HEK293 (cell line): ENCODE measurements around the gene GLDC.

Experiments used
- RBAK ChIP-seq: fragments of 450-650 bp; formaldehyde crosslinking; IDR thresholded peaks from 2 replicates; pipeline ENCODE4 v1.5.1; 2016; ENCODE audit warnings: missing biosample characterization, missing genetic modification characterization
- ZBTB20 ChIP-seq: fragments of 450-650 bp; formaldehyde crosslinking; IDR thresholded peaks from 2 replicates; pipeline ENCODE4 v1.5.1; 2016; ENCODE audit warnings: missing biosample characterization, missing genetic modification characterization
- ZNF501 ChIP-seq: fragments of 450-650 bp; formaldehyde crosslinking; IDR thresholded peaks from 2 replicates; pipeline ENCODE4 v1.5.1; 2016; ENCODE audit warnings: missing biosample characterization, missing genetic modification characterization
- ZNF530 ChIP-seq: fragments of 450-650 bp; formaldehyde crosslinking; IDR thresholded peaks from 2 replicates; pipeline ENCODE4 v1.5.1; 2016; ENCODE audit warnings: low read depth, missing biosample characterization, missing genetic modification characterization
- ZNF585B ChIP-seq: fragments of 450-650 bp; formaldehyde crosslinking; IDR thresholded peaks from 2 replicates; pipeline ENCODE4 v1.5.1; 2016; ENCODE audit warnings: missing biosample characterization, missing genetic modification characterization
- ZNF830 ChIP-seq: fragments of 450-650 bp; IDR thresholded peaks from 2 replicates; pipeline ENCODE4 v1.5.0; 2018; ENCODE audit warnings: missing biosample characterization, missing genetic modification characterization, low read depth, mild to moderate bottlenecking, moderate library complexity
- TF ChIP-seq, protein P1 (sequence below): fragments of 450-650 bp; formaldehyde crosslinking; IDR thresholded peaks from 2 replicates; pipeline ENCODE4 v1.5.1; 2016; ENCODE audit warnings: missing biosample characterization, missing genetic modification characterization

DNA sequence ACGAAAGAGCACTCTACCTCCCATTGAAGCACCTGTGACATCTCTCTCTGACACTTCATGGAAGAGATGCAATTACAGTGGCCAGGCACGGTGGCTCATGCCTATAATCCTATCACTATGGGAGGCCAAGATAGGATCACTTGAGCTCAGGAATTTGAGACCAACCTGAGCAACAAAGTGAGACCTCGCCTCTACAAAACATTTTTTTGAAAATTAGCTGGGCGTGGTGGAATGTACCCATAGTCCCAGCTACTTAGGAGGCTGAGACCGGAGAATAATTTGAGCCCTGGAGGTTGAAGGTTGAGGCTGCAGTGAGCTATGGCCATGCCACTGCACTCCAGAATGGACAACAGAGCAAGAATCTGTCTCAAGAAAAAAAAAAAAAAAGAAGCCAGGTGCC lies 45.5 kb downstream of the GLDC start:
- TF ChIP-seq, protein P1, sequence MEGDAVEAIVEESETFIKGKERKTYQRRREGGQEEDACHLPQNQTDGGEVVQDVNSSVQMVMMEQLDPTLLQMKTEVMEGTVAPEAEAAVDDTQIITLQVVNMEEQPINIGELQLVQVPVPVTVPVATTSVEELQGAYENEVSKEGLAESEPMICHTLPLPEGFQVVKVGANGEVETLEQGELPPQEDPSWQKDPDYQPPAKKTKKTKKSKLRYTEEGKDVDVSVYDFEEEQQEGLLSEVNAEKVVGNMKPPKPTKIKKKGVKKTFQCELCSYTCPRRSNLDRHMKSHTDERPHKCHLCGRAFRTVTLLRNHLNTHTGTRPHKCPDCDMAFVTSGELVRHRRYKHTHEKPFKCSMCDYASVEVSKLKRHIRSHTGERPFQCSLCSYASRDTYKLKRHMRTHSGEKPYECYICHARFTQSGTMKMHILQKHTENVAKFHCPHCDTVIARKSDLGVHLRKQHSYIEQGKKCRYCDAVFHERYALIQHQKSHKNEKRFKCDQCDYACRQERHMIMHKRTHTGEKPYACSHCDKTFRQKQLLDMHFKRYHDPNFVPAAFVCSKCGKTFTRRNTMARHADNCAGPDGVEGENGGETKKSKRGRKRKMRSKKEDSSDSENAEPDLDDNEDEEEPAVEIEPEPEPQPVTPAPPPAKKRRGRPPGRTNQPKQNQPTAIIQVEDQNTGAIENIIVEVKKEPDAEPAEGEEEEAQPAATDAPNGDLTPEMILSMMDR (tag by site-specific recombination), result no peak
- TF ChIP-seq ZNF501 (tag by site-specific recombination) (no peak), ZBTB20 (tag by site-specific recombination) (no peak), RBAK (tag by site-specific recombination) (no peak), ZNF530 (tag by site-specific recombination) (no peak), ZNF585B (tag by site-specific recombination) (no peak), ZNF830 (tag by site-specific recombination) (no peak)
